Stimulated activated CD8-positive, alpha-beta memory T cell treated with anti-CD3 and anti-CD28 coated beads, Interleukin-2, amount 100 ng/mL, for 1 hour (primary cell): ENCODE results near the gene FBXL5.

Source experiments
- DNase-seq, 2 donors: peaks; one replicate each; pipeline ENCODE4 v3.0.0-alpha.2; 2020; ENCODE audit warnings: low read depth in 2 of 2

The FBXL5 gene

GRCh38 chr4:15558561-15558960, 96.6 kb downstream of the FBXL5 start:
- DNase-seq = no peak

GRCh38 chr4:15557786-15558550, 97.2 kb downstream of the FBXL5 start:
- no peak for DNase-seq

GRCh38 chr4:15556511-15557092, 98.6 kb downstream of the FBXL5 start:
- no peak for DNase-seq
